Umbilical cord (tissue), 2 donors: ENCODE data around the gene CNR1. TPM values are rescaled to one million over a fixed set of nuclear protein-coding genes. Genes with fewer than 3 reads are reported as not detected.

Source experiments
- DNase-seq: peaks from one replicate; pipeline ENCODE4 v3.0.0-alpha.2; 2015; ENCODE audit warnings: low spot score
- total RNA-seq: library from RNA; depleted of rRNA; stranded (reverse); fragments of >200 nt; gene quantifications from one replicate; pipeline ENCODE4 v1.2.3, GENCODE V29; 2014; ENCODE audit warnings: low replicate concordance; ENCODE audit not compliant: insufficient read depth

The CNR1 gene
- total RNA-seq, 1 donor from 2014 or later, result 4.8 TPM

- DNase-seq, result no peak
Observed at GRCh38 chr6:88143421-88144157, 22.6 kb downstream of the CNR1 start.

GRCh38 chr6:88142297-88142668, 23.9 kb downstream of the CNR1 start:
- DNase-seq, result no peak

- DNase-seq, result no peak
Observed at GRCh38 chr6:88141561-88142296, 24.4 kb downstream of the CNR1 start.

- DNase-seq, result no peak
Observed at GRCh38 chr6:88137915-88138314, 28.2 kb downstream of the CNR1 start.

- no peak for DNase-seq
Observed at GRCh38 chr6:88135578-88136114, 30.5 kb downstream of the CNR1 start.

- DNase-seq, result no peak
Observed at GRCh38 chr6:88134575-88134974, 31.6 kb downstream of the CNR1 start.

GRCh38 chr6:88133718-88134117, 32.4 kb downstream of the CNR1 start:
- no peak for DNase-seq

- DNase-seq, result no peak
Observed at GRCh38 chr6:88124925-88125557, 41.1 kb downstream of the CNR1 start.

GRCh38 chr6:88120635-88121034, 45.5 kb downstream of the CNR1 start:
- DNase-seq, result no peak

GRCh38 chr6:88119769-88120168, 46.4 kb downstream of the CNR1 start:
- peak; percentile 9 for DNase-seq

- DNase-seq, result no peak
Observed at GRCh38 chr6:88116276-88116675, 49.9 kb downstream of the CNR1 start.

- DNase-seq, result no peak
Observed at GRCh38 chr6:88115307-88115706, 50.8 kb downstream of the CNR1 start.

GRCh38 chr6:88114838-88115237, 51.3 kb downstream of the CNR1 start:
- DNase-seq, result no peak

GRCh38 chr6:88111991-88112390, 54.2 kb downstream of the CNR1 start:
- DNase-seq, result no peak

GRCh38 chr6:88107241-88107640, 58.9 kb downstream of the CNR1 start:
- no peak for DNase-seq

GRCh38 chr6:88105741-88106340, 60.3 kb downstream of the CNR1 start:
- no peak for DNase-seq

Other genes with a start within 250 kb of the CNR1 start
- not detected for gene SPACA1, start 118.5 kb downstream of the CNR1 start, total RNA-seq